Smooth muscle cell (in vitro differentiated cells): ENCODE measurements around the gene NIPBL. TPM values are rescaled to one million over a fixed set of nuclear protein-coding genes. Genes with fewer than 3 reads are reported as not detected.

Source experiments
- DNase-seq: peaks from one replicate; lab custom pipeline; 2025; ENCODE audit not compliant: unreplicated experiment; lab: John Stamatoyannopoulos, UW
- H2AFZ ChIP-seq: fragments of 200-600 bp; sonication (generic); 2 replicates; pipeline ENCODE4 v1.6.0; 2016; ENCODE audit warnings: antibody characterized with exemption, low read depth, mild to moderate bottlenecking
- H3F3A ChIP-seq: fragments of 200-600 bp; sonication (generic); 2 replicates; pipeline ENCODE4 v1.6.0; 2017; ENCODE audit warnings: antibody characterized with exemption, low read depth
- H3K27ac ChIP-seq: fragments of 200-600 bp; sonication (generic); 2 replicates; pipeline ENCODE4 v1.5.1; 2016; ENCODE audit warnings: low read depth, mild to moderate bottlenecking
- H3K27me3 ChIP-seq: fragments of 200-600 bp; sonication (generic); 2 replicates; pipeline ENCODE4 v1.6.1; 2016; ENCODE audit warnings: low read depth, mild to moderate bottlenecking
- H3K36me3 ChIP-seq: fragments of 200-600 bp; sonication (generic); 2 replicates; pipeline ENCODE4 v1.5.1; 2016; ENCODE audit warnings: low read depth
- H3K4me1 ChIP-seq: fragments of 200-600 bp; sonication (generic); 2 replicates; pipeline ENCODE4 v1.5.1; 2016; ENCODE audit warnings: low read depth
- H3K4me2 ChIP-seq: fragments of 200-600 bp; sonication (generic); 2 replicates; pipeline ENCODE4 v1.6.0; 2016; ENCODE audit warnings: mild to moderate bottlenecking
- H3K4me3 ChIP-seq: fragments of 200-600 bp; sonication (generic); 2 replicates; pipeline ENCODE4 v1.5.1; 2016; ENCODE audit warnings: mild to moderate bottlenecking
- H3K79me2 ChIP-seq: fragments of 200-600 bp; sonication (generic); 2 replicates; pipeline ENCODE4 v1.6.0; 2016; ENCODE audit warnings: low read depth, mild to moderate bottlenecking
- H3K9ac ChIP-seq: fragments of 200-600 bp; sonication (generic); 2 replicates; pipeline ENCODE4 v1.6.0; 2016; ENCODE audit warnings: low read depth
- H3K9me3 ChIP-seq: fragments of 200-600 bp; sonication (generic); replicated peaks from 2 replicates; pipeline ENCODE4 v1.5.1; 2016; ENCODE audit warnings: low read depth
- H4K20me1 ChIP-seq: fragments of 200-600 bp; sonication (generic); 2 replicates; pipeline ENCODE4 v1.6.0; 2016; ENCODE audit warnings: low read depth
- WGBS: methylation state at CpG from one replicate; pipeline ENCODE4 v1.1.7; 2016; ENCODE audit warnings: low lambda C conversion rate; 5-methylcytosine and 5-hydroxymethylcytosine counted together
- polyA plus RNA-seq: library from polyadenylated mRNA; unstranded; fragments of >200 nt; fragmentation: Nextera tagmentation; extraction: Ambion mirVana; gene quantifications from 2 replicates; pipeline ENCODE4 v1.2.1, GENCODE V29; 2016
- total RNA-seq: library from RNA; depleted of rRNA; stranded (reverse); fragments of >200 nt; gene quantifications from 2 replicates; pipeline ENCODE4 v1.2.3, GENCODE V29; 2014
- TF ChIP-seq, protein P1 (sequence below): fragments of 200-600 bp; sonication (generic); IDR thresholded peaks from 2 replicates; pipeline ENCODE4 v1.5.1; 2017; ENCODE audit warnings: borderline replicate concordance, mild to moderate bottlenecking, antibody characterized with exemption; ENCODE audit not compliant: insufficient read depth, poor library complexity, severe bottlenecking

The NIPBL gene
- total and polyA plus RNA-seq, 2 experiments from 2014 or later = 14.7 to 46.3 TPM

DNA sequence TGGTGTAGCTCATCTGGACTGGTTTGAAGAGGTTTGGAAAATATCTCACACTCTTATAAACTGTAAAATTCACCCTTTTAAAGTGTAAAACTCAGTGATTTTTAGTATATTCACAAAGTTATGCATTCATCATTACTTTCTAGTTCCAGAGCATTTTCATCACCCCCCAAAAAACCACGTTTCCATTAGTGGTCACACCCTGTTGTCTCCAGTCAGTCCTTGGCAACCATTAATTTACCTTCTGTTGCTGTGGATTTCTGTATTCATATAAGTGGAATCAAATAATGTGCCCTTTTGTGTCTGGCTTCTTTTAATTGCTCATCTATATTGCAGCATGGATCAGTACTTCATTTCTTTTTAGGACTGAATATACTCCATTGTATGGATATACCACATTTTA, 18.4 kb downstream of the NIPBL start:
- no peak overlapping the region for H2AFZ ChIP-seq
- H3K4me1 ChIP-seq = no peaks in the 10 kb centered on the region
- no peak overlapping the region for H3K9ac ChIP-seq
- TF ChIP-seq, protein P1, sequence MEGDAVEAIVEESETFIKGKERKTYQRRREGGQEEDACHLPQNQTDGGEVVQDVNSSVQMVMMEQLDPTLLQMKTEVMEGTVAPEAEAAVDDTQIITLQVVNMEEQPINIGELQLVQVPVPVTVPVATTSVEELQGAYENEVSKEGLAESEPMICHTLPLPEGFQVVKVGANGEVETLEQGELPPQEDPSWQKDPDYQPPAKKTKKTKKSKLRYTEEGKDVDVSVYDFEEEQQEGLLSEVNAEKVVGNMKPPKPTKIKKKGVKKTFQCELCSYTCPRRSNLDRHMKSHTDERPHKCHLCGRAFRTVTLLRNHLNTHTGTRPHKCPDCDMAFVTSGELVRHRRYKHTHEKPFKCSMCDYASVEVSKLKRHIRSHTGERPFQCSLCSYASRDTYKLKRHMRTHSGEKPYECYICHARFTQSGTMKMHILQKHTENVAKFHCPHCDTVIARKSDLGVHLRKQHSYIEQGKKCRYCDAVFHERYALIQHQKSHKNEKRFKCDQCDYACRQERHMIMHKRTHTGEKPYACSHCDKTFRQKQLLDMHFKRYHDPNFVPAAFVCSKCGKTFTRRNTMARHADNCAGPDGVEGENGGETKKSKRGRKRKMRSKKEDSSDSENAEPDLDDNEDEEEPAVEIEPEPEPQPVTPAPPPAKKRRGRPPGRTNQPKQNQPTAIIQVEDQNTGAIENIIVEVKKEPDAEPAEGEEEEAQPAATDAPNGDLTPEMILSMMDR = no peak
- H3K27ac ChIP-seq = no peak overlapping the region
- no peaks in the 10 kb centered on the region for H3F3A ChIP-seq
- WGBS = 94% methylated on average over 1 of the region's 1 CpG
- no peak overlapping the region for H3K4me2 ChIP-seq
- no peaks in the 10 kb centered on the region for H3K9me3 ChIP-seq
- no peaks in the 10 kb centered on the region for H3K27me3 ChIP-seq
- H4K20me1 ChIP-seq = peaks cover 97% of the 10 kb centered on the region
- H3K36me3 ChIP-seq = no peaks in the 10 kb centered on the region
- H3K79me2 ChIP-seq = peaks cover 97% of the 10 kb centered on the region
- no peak overlapping the region for H3K4me3 ChIP-seq
- no peak for DNase-seq

DNA sequence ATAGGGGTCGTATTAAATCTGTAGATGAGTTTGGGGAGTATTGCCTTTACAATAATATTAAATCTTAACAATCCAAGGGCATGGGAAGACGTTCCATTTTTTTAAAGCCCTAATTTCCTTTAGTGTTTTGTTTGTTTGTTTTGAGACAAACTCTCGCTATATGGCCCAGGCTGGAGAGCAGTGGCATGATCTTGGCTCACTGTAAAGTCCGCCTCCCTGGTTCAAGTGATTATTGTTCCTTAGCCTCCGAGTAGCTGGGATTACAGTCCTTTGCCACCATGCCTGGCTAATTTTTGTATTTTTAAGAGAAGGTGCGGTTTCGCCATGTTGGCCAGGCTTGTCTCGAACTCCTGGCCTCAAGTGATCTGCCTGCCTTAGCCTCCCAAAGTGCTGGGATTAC, 19.9 kb downstream of the NIPBL start:
- TF ChIP-seq, protein P1 = no peak
- no peak for DNase-seq
- WGBS = 95% methylated on average over 8 of the region's 8 CpGs

DNA sequence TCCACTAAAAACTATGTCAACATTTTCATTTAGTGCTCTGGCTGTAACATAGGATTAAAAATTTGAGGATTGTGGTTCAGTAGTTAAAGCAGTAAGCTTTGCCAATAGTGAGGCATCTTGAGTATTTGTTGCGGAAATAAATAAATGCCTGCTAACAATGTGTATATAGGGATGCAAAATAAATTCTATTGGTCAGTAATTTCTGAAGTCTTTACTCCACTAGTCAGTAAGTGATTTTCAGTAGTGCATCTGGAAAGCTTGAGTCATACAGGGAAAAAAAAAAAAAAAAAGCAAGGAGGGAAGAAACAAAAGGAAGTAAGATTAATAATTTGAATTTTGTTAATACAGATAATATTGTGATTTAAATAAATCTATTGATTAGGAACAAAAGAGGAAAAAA, 21.0 kb downstream of the NIPBL start:
- Histone ChIP-seq H3K9me3 (peaks cover 4% of the 10 kb centered on the region), H3K4me2 (no peak overlapping the region), H3K36me3 (no peaks in the 10 kb centered on the region), H3K4me1 (no peaks in the 10 kb centered on the region), H3K9ac (no peak overlapping the region), H3K27me3 (no peaks in the 10 kb centered on the region), H4K20me1 (peaks cover 100% of the 10 kb centered on the region), H3F3A (no peaks in the 10 kb centered on the region), H3K4me3 (no peak overlapping the region), H3K27ac (no peak overlapping the region), H3K79me2 (peaks cover 100% of the 10 kb centered on the region), H2AFZ (no peak overlapping the region)
- WGBS = 100% methylated on average over 1 of the region's 1 CpG
- TF ChIP-seq, protein P1 = no peak
- no peak for DNase-seq

More for the DNA sequence above, 19.9 kb downstream of the NIPBL start:
- H3K9ac ChIP-seq = no peak overlapping the region
- H3K36me3 ChIP-seq = no peaks in the 10 kb centered on the region
- no peaks in the 10 kb centered on the region for H3F3A ChIP-seq
- H3K27me3 ChIP-seq = no peaks in the 10 kb centered on the region
- H3K4me2 ChIP-seq = no peak overlapping the region
- H3K9me3 ChIP-seq = no peaks in the 10 kb centered on the region
- H3K79me2 ChIP-seq = peaks cover 97% of the 10 kb centered on the region
- H2AFZ ChIP-seq = no peak overlapping the region
- H3K27ac ChIP-seq = no peak overlapping the region
- H4K20me1 ChIP-seq = peaks cover 97% of the 10 kb centered on the region
- no peak overlapping the region for H3K4me3 ChIP-seq
- no peaks in the 10 kb centered on the region for H3K4me1 ChIP-seq

DNA sequence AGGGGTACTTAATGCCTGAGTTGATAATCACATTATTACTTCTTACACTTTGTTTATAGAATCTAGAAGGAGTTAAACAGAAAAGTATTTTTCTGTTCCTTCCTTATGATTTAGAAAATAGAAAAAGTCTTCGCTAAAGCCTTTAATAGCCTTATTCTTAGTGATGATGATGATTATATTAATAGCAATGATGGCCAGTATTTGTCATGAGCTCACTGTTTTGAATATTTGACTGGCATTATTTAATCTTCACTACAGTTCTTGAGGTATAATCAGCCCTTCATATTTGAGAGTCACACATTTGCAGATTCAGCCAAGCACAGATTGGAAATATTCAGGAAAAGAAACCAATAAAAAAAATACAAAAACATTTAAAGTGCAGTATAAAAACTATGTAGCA, 23.3 kb downstream of the NIPBL start:
- H3K9me3 ChIP-seq = peaks cover 4% of the 10 kb centered on the region
- 100% methylated on average over 1 of the region's 1 CpG for WGBS
- no peak overlapping the region for H2AFZ ChIP-seq
- no peaks in the 10 kb centered on the region for H3K27me3 ChIP-seq
- H4K20me1 ChIP-seq = peaks cover 100% of the 10 kb centered on the region
- H3F3A ChIP-seq = no peaks in the 10 kb centered on the region
- H3K36me3 ChIP-seq = no peaks in the 10 kb centered on the region
- no peaks in the 10 kb centered on the region for H3K4me1 ChIP-seq
- peaks cover 100% of the 10 kb centered on the region for H3K79me2 ChIP-seq
- no peak overlapping the region for H3K9ac ChIP-seq
- DNase-seq = no peak
- H3K27ac ChIP-seq = no peak overlapping the region
- TF ChIP-seq, protein P1 = no peak
- no peak overlapping the region for H3K4me3 ChIP-seq
- no peak overlapping the region for H3K4me2 ChIP-seq
